Endothelial cell of umbilical vein (primary cell): Measurements from ENCODE around the gene UQCC2. TPM values are rescaled to one million over a fixed set of nuclear protein-coding genes. Genes with fewer than 3 reads are reported as not detected.

Experiments used
- BruUV-seq: library from RNA; stranded (reverse); fragments of 400-500 nt; replicated peaks from 2 replicates; lab custom pipeline; 2021; lab: Mats Ljungman, UMichigan
- CTCF ChIA-PET: fragments of 300-600, 350-600 bp; sonication (Branson Sonifier 250); formaldehyde crosslinking; loops from one replicate; lab custom pipeline; 2021; ENCODE audit warnings: antibody characterized with exemption, inconsistent platforms; lab: Charles Lee
- POLR2A ChIA-PET: fragments of 300-600, 350-600 bp; sonication (Branson Sonifier 250); formaldehyde crosslinking; loops from one replicate; lab custom pipeline; 2021; ENCODE audit warnings: antibody characterized with exemption, inconsistent platforms; lab: Charles Lee
- DNase-seq: peaks from one replicate; pipeline ENCODE4 v3.0.0-alpha.2; 2011; ENCODE audit warnings: low read depth, low spot score
- FAIRE-seq: peaks from 2 replicates; lab custom pipeline; 2011; peaks lifted over from hg19 to GRCh38; lab: Jason Lieb, UNC
- H2AFZ ChIP-seq: 2 replicates; pipeline ENCODE4 v1.6.0; 2012; ENCODE audit warnings: low read depth, low read length, control low read depth, inconsistent platforms
- H3K27ac ChIP-seq: 2 replicates; pipeline ENCODE4 v1.5.1; 2011; ENCODE audit warnings: low read depth, mild to moderate bottlenecking, control low read depth, low read length, moderate library complexity; ENCODE audit not compliant: insufficient read depth
- H3K27me3 ChIP-seq, 2 experiments: 2 replicates each; pipeline versions ENCODE4 v1.6.0 to v1.6.1; 2011; ENCODE audit warnings: low read length in 2 of 2, mixed read lengths in 1 of 2; ENCODE audit not compliant: control insufficient read depth in 2 of 2, insufficient read depth in 2 of 2
- H3K36me3 ChIP-seq, 2 experiments: 2 replicates in 1 of 2; 3 replicates in 1 of 2; pipeline ENCODE4 v1.5.1; 2011; ENCODE audit warnings: low read length in 2 of 2, mild to moderate bottlenecking in 1 of 2, moderate library complexity in 1 of 2; ENCODE audit not compliant: control insufficient read depth in 2 of 2, insufficient read depth in 2 of 2; ENCODE audit errors: extremely low read depth in 1 of 2
- H3K4me1 ChIP-seq: 3 replicates; pipeline ENCODE4 v1.5.1; 2011; ENCODE audit warnings: mild to moderate bottlenecking, low read length; ENCODE audit not compliant: control insufficient read depth, insufficient read depth; ENCODE audit errors: extremely low read depth
- H3K4me2 ChIP-seq: 2 replicates; pipeline ENCODE4 v1.6.1; 2011; ENCODE audit warnings: low read length, control low read depth, mixed read lengths; ENCODE audit not compliant: insufficient read depth
- H3K4me3 ChIP-seq, 3 experiments: fragments of 200-600 bp in 1 of 3; sonication (generic), shearing (Covaris generic) in 1 of 3; replicated peaks in 1 of 3; 2 replicates each; pipeline ENCODE4 v1.5.1; 2011 to 2016; ENCODE audit warnings: control low read depth in 3 of 3, low read length in 3 of 3, mild to moderate bottlenecking in 2 of 3, inconsistent platforms in 1 of 3, low read depth in 1 of 3, moderate library complexity in 1 of 3; ENCODE audit not compliant: insufficient read depth in 1 of 3
- H3K79me2 ChIP-seq: 2 replicates; pipeline ENCODE4 v1.6.0; 2012; ENCODE audit warnings: low read length, inconsistent platforms; ENCODE audit not compliant: control insufficient read depth, insufficient read depth
- H3K9ac ChIP-seq: replicated peaks from 2 replicates; pipeline ENCODE3; 2011; ENCODE audit warnings: low read length, control low read depth; ENCODE audit not compliant: insufficient read depth; ENCODE audit errors: extremely low read depth
- H3K9me1 ChIP-seq: replicated peaks from 3 replicates; pipeline ENCODE4 v1.6.0; 2011; ENCODE audit warnings: mild to moderate bottlenecking, low read length; ENCODE audit not compliant: control insufficient read depth, insufficient read depth; ENCODE audit errors: extremely low read depth
- H3K9me3 ChIP-seq: replicated peaks from 2 replicates; pipeline ENCODE4 v1.5.1; 2012; ENCODE audit warnings: low read length, inconsistent platforms; ENCODE audit not compliant: control insufficient read depth, insufficient read depth
- H4K20me1 ChIP-seq: replicated peaks from 2 replicates; pipeline ENCODE3; 2011; ENCODE audit warnings: mild to moderate bottlenecking, low read length; ENCODE audit not compliant: control insufficient read depth, insufficient read depth; ENCODE audit errors: extremely low read depth
- EZH2 ChIP-seq: IDR thresholded peaks from 2 replicates; pipeline ENCODE4 v1.6.1; 2012; ENCODE audit warnings: borderline replicate concordance, low read depth, mild to moderate bottlenecking, moderate library complexity, low read length, inconsistent platforms; ENCODE audit not compliant: severe bottlenecking
- FOS ChIP-seq: IDR thresholded peaks from 2 replicates; pipeline ENCODE4 v1.6.1; 2011; ENCODE audit warnings: mild to moderate bottlenecking, low read length, moderate library complexity, borderline replicate concordance; ENCODE audit not compliant: insufficient read depth
- JUN ChIP-seq: IDR thresholded peaks from 2 replicates; pipeline ENCODE4 v1.6.1; 2011; ENCODE audit warnings: borderline replicate concordance, low read depth; ENCODE audit not compliant: insufficient read length, insufficient read depth
- MYC ChIP-seq: IDR thresholded peaks from one replicate; pipeline ENCODE4 v1.6.1; 2011; ENCODE audit warnings: mild to moderate bottlenecking, low read depth, low read length
- POLR2A ChIP-seq: IDR thresholded peaks from 2 replicates; pipeline ENCODE4 v1.6.1; 2012; ENCODE audit warnings: low read depth, mild to moderate bottlenecking, control low read depth, low read length
- POLR2AphosphoS5 ChIP-seq: IDR thresholded peaks from 2 replicates; pipeline ENCODE4 v1.6.1; 2012; ENCODE audit warnings: low read depth, mild to moderate bottlenecking, control low read depth, low read length, moderate library complexity; ENCODE audit not compliant: insufficient read depth
- dilution Hi-C: fragments of 300-500 bp; cut with MboI; formaldehyde crosslinking; loops from one replicate; pipeline ENCODE4 v1.15.0; 2019; ENCODE audit warnings: low sequenced_read_pairs; ENCODE audit not compliant: extremely low pct_ligation_motif_present
- intact Hi-C: fragments of 100-400 bp; cut with micrococcal nuclease; formaldehyde crosslinking; loops from one replicate; pipeline ENCODE4 v1.10.0; 2022
- polyA plus RNA-seq, 4 experiments: library from polyadenylated mRNA; depleted of rRNA in 3 of 4; stranded (reverse) in 3 of 4; unstranded in 1 of 4; fragments of >200 nt; gene quantifications; 2 replicates each; pipeline versions ENCODE4 v1.2.1 to v1.2.3, GENCODE V29; 2011 to 2012; ENCODE audit warnings: missing spikeins in 1 of 4
- total RNA-seq: library from RNA; stranded (reverse); gene quantifications from 2 replicates; pipeline ENCODE4 v1.2.3, GENCODE V29; 2021
- TF ChIP-seq, protein P1 (sequence below), 2 donors: IDR thresholded peaks; 1 replicate in 1 of 2; 2 replicates in 1 of 2; pipeline ENCODE4 v1.5.1; 2011; ENCODE audit warnings: low read length in 2 of 2, mild to moderate bottlenecking in 2 of 2, moderate library complexity in 2 of 2, control low read depth in 1 of 2, inconsistent platforms in 1 of 2, low read depth in 1 of 2; ENCODE audit not compliant: insufficient read depth in 1 of 2; ENCODE audit errors: extremely low read depth in 1 of 2
- TF ChIP-seq, protein P2 (sequence below): IDR thresholded peaks from 2 replicates; pipeline ENCODE4 v1.6.1; 2011; ENCODE audit not compliant: insufficient read depth, insufficient read length

The UQCC2 gene
- total and polyA plus RNA-seq, 2 donors (not counting 3 experiments of a cell fraction or from before 2014, with no cell fraction given) = 46.3 to 95.3 TPM

- dilution Hi-C loops = no loop called here
Observed at GRCh38 chr6:33737267-33738026, 25.9 kb upstream of the UQCC2 start.

More at GRCh38 chr6:33737267-33738026, 25.9 kb upstream of the UQCC2 start:
- H3K4me3 ChIP-seq = no peak overlapping the region
- no peak overlapping the region for H3K4me2 ChIP-seq
- ChIA-PET CTCF (interaction anchor here (1.1 kb wide), 1 partner anchor 9 kb away, joined by 3 read pairs; the partner anchor contains the start of gene IP6K3), POLR2A (no interaction called here)
- no peaks in the 10 kb centered on the region for H3K9me1 ChIP-seq
- no peak for FAIRE-seq
- no peaks in the 10 kb centered on the region for H4K20me1 ChIP-seq
- intact Hi-C loops = no loop called here
- no peaks in the 10 kb centered on the region for H3K4me1 ChIP-seq
- no peak overlapping the region for H2AFZ ChIP-seq
- no peaks in the 10 kb centered on the region for H3K9me3 ChIP-seq
- no peaks in the 10 kb centered on the region for H3K27me3 ChIP-seq
- no peak for TF ChIP-seq JUN
- no peak for TF ChIP-seq FOS
- no peak for TF ChIP-seq POLR2AphosphoS5
- TF ChIP-seq, protein P1, sequence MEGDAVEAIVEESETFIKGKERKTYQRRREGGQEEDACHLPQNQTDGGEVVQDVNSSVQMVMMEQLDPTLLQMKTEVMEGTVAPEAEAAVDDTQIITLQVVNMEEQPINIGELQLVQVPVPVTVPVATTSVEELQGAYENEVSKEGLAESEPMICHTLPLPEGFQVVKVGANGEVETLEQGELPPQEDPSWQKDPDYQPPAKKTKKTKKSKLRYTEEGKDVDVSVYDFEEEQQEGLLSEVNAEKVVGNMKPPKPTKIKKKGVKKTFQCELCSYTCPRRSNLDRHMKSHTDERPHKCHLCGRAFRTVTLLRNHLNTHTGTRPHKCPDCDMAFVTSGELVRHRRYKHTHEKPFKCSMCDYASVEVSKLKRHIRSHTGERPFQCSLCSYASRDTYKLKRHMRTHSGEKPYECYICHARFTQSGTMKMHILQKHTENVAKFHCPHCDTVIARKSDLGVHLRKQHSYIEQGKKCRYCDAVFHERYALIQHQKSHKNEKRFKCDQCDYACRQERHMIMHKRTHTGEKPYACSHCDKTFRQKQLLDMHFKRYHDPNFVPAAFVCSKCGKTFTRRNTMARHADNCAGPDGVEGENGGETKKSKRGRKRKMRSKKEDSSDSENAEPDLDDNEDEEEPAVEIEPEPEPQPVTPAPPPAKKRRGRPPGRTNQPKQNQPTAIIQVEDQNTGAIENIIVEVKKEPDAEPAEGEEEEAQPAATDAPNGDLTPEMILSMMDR (IDR thresholded peaks at IDR 0.05; ENCODE audit: extremely low read depth in 1 of 2, insufficient read depth in 1 of 2, low read depth in 1 of 2, low read length in 2 of 2) = no peak
- TF ChIP-seq POLR2A = no peak
- TF ChIP-seq, protein P2, sequence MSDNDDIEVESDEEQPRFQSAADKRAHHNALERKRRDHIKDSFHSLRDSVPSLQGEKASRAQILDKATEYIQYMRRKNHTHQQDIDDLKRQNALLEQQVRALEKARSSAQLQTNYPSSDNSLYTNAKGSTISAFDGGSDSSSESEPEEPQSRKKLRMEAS = no peak
- TF ChIP-seq MYC = no peak
- TF ChIP-seq EZH2 = no peak
- H3K27ac ChIP-seq = no peak overlapping the region
- no peak overlapping the region for H3K9ac ChIP-seq
- no peaks in the 10 kb centered on the region for H3K79me2 ChIP-seq
- DNase-seq = no peak
- H3K36me3 ChIP-seq = no peaks in the 10 kb centered on the region
- no TSS peak for BruUV-seq
